HUES6 (cell line): ENCODE data around the gene ATP6V1G2.

ENCODE experiments used
- H3K27ac ChIP-seq: 2 replicates; pipeline ENCODE4 v1.7.0; 2013; ENCODE audit warnings: low read depth, mild to moderate bottlenecking, low read length, inconsistent platforms
- H3K27me3 ChIP-seq: 2 replicates; pipeline ENCODE4 v1.6.1; 2013; ENCODE audit warnings: low read length; ENCODE audit not compliant: control insufficient read depth, insufficient read depth
- H3K36me3 ChIP-seq: 2 replicates; pipeline ENCODE4 v1.6.1; 2013; ENCODE audit warnings: low read length; ENCODE audit not compliant: control insufficient read depth, insufficient read depth
- H3K4me1 ChIP-seq: 2 replicates; pipeline ENCODE4 v1.6.1; 2013; ENCODE audit warnings: low read length; ENCODE audit not compliant: control insufficient read depth, insufficient read depth
- H3K4me3 ChIP-seq: 2 replicates; pipeline ENCODE4 v1.5.1; 2013; ENCODE audit warnings: low read depth, low read length
- H3K9ac ChIP-seq: one replicate; pipeline ENCODE4 v1.6.1; 2013; ENCODE audit warnings: mild to moderate bottlenecking, low read length
- H3K9me3 ChIP-seq: 2 replicates; pipeline ENCODE4 v1.6.1; 2013; ENCODE audit warnings: low read depth, low read length; ENCODE audit not compliant: control insufficient read depth, insufficient read depth

The ATP6V1G2 gene

GRCh38 chr6:31581434-31582229 is 35.2 kb upstream of the ATP6V1G2 start:
- H3K9me3 ChIP-seq: no peaks in the 10 kb centered on the region
- no peaks in the 10 kb centered on the region for H3K36me3 ChIP-seq
- peak overlapping the region; percentile 99 for H3K4me3 ChIP-seq
- H3K27ac ChIP-seq: no peak overlapping the region; the same call in 1 of the 2 replicates
- H3K27me3 ChIP-seq: peaks cover 15% of the 10 kb centered on the region
- H3K9ac ChIP-seq: peak overlapping the region; percentile 83
- peaks cover 31% of the 10 kb centered on the region for H3K4me1 ChIP-seq

DNA sequence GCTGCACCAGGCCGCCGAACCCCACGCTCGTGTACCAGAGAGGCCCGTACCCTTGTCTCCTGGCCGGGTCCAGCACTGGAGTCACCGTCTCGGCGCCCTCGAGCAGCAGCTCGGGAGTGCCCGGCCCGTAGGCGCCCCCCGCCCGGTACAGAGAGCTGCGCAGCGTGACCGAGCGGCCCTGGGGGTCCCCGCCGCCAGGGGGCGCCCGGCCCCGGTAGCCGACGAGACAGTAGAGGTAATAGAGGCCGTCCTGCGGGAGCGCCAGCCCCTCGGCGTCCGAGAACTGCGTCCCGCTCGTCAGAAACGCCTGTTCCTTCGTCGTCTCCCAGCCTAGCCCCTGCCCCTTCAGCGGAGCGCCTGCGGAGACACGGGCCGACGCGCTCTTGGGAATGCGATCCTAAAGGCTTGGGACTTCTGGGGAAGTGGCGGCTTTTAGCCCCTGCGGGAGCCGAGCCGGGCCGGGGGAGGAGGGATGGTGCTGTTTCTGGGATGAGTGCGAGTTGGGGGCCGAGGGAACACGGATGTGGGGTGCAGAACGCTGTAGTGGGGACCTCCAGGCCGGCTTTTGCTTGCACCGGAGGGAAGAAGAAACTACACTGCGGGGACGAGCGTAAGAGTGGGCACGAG is 34.5 kb upstream of the ATP6V1G2 start:
- H3K27ac ChIP-seq: no peak overlapping the region; the same call in 1 of the 2 replicates

GRCh38 chr6:31580438-31580740 is 34.0 kb upstream of the ATP6V1G2 start:
- Histone ChIP-seq H3K4me1 (peaks cover 34% of the 10 kb centered on the region), H3K9ac (peak overlapping the region; percentile 57)

More for the DNA sequence above, 34.5 kb upstream of the ATP6V1G2 start:
- peaks cover 31% of the 10 kb centered on the region for H3K4me1 ChIP-seq
- H3K9me3 ChIP-seq: no peaks in the 10 kb centered on the region
- H3K27me3 ChIP-seq: peaks cover 21% of the 10 kb centered on the region
- peak overlapping the region; percentile 83 for H3K9ac ChIP-seq
- H3K36me3 ChIP-seq: no peaks in the 10 kb centered on the region
- peak overlapping the region; percentile 99 for H3K4me3 ChIP-seq

GRCh38 chr6:31579546-31580437 is 33.4 kb upstream of the ATP6V1G2 start:
- H3K9ac ChIP-seq: no peak overlapping the region
- H3K27me3 ChIP-seq: peaks cover 25% of the 10 kb centered on the region
- H3K9me3 ChIP-seq: no peaks in the 10 kb centered on the region
- no peaks in the 10 kb centered on the region for H3K36me3 ChIP-seq
- no peak overlapping the region for H3K27ac ChIP-seq
- H3K4me3 ChIP-seq: peak overlapping the region; percentile 99
- H3K4me1 ChIP-seq: peaks cover 37% of the 10 kb centered on the region

More at GRCh38 chr6:31580438-31580740, 34.0 kb upstream of the ATP6V1G2 start:
- Histone ChIP-seq H3K9me3 (no peaks in the 10 kb centered on the region), H3K27ac (no peak overlapping the region), H3K4me3 (peak overlapping the region; percentile 99), H3K27me3 (peaks cover 25% of the 10 kb centered on the region), H3K36me3 (no peaks in the 10 kb centered on the region)

DNA sequence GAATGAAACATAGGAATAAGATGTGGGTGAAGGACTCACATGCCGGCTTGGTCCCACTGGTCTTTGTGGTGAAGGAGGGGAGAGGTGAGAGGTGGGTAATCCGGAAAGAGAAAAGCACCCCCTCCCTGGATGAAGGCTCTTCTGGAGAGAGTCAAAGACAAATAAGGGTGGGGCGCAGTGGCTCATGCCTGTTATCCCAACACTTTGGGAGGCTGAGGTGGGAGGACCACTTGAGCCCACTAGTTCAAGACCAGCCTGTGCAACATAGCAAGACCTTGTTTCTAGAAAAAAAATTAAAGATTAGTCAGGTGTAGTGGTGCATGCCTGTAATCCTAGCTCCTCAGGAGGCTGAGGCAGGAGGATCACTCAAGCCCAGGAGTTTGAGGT is 32.7 kb upstream of the ATP6V1G2 start:
- H3K4me3 ChIP-seq: no peak overlapping the region
- no peaks in the 10 kb centered on the region for H3K9me3 ChIP-seq
- H3K9ac ChIP-seq: no peak overlapping the region

DNA sequence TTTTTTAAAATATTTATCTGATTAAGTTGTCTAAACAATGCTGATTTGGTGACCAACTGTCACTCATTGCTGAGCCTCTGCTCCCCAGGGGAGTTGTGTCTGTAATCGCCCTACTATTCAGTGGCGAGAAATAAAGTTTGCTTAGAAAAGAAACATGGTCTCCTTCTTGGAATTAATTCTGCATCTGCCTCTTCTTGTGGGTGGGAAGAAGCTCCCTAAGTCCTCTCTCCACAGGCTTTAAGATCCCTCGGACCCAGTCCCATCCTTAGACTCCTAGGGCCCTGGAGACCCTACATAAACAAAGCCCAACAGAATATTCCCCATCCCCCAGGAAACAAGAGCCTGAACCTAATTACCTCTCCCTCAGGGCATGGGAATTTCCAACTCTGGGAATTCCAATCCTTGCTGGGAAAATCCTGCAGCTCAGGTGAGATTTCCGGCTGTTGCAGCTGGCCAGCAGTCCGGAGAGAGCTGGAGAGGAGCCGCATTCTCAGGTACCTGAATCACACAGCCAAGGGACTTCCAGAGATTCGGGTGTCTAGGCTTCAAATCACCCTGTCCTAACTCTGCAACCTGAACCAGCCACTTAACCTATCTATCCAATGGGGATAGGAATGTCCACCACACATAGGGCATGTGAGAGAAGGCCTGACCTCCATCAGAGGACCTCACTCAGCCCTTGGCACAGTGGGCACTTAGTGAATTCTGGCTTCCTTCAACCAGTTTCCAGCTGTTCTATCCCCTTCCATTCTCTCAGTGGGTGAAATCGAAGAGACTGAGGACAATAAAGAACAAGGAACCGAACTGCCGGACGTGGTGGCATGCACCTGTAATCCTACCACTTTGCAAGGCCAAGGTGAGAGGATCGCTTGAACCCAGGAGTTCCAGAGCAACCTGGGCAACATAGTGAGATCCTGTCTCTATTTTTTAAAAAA is 32.0 kb upstream of the ATP6V1G2 start:
- peaks cover 25% of the 10 kb centered on the region for H3K27me3 ChIP-seq
- peak overlapping the region; percentile 14; the same call in 1 of the 2 replicates for H3K4me3 ChIP-seq
- no peaks in the 10 kb centered on the region for H3K9me3 ChIP-seq
- peaks cover 43% of the 10 kb centered on the region for H3K4me1 ChIP-seq
- H3K36me3 ChIP-seq: no peaks in the 10 kb centered on the region
- H3K27ac ChIP-seq: no peak overlapping the region
- peak overlapping the region; percentile 40 for H3K9ac ChIP-seq

More for the DNA sequence above, 32.7 kb upstream of the ATP6V1G2 start:
- Histone ChIP-seq H3K4me1 (peaks cover 41% of the 10 kb centered on the region), H3K27me3 (peaks cover 25% of the 10 kb centered on the region), H3K27ac (no peak overlapping the region), H3K36me3 (no peaks in the 10 kb centered on the region)

DNA sequence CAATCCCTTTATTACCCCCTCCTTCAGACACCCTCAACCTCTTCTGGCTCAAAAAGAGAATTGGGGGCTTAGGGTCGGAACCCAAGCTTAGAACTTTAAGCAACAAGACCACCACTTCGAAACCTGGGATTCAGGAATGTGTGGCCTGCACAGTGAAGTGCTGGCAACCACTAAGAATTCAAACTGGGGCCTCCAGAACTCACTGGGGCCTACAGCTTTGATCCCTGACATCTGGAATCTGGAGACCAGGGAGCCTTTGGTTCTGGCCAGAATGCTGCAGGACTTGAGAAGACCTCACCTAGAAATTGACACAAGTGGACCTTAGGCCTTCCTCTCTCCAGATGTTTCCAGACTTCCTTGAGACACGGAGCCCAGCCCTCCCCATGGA is 31.2 kb upstream of the ATP6V1G2 start:
- Histone ChIP-seq H3K27me3 (peaks cover 25% of the 10 kb centered on the region), H3K9me3 (no peaks in the 10 kb centered on the region), H3K36me3 (no peaks in the 10 kb centered on the region), H3K4me1 (peaks cover 43% of the 10 kb centered on the region), H3K4me3 (no peak overlapping the region), H3K27ac (no peak overlapping the region), H3K9ac (no peak overlapping the region)

- no peak overlapping the region for H3K9ac ChIP-seq
- H3K4me3 ChIP-seq: no peak overlapping the region
- no peak overlapping the region for H3K27ac ChIP-seq
- H3K36me3 ChIP-seq: no peaks in the 10 kb centered on the region
- H3K27me3 ChIP-seq: peaks cover 24% of the 10 kb centered on the region
- peaks cover 42% of the 10 kb centered on the region for H3K4me1 ChIP-seq
- no peaks in the 10 kb centered on the region for H3K9me3 ChIP-seq
Observed at GRCh38 chr6:31576897-31577578, 30.6 kb upstream of the ATP6V1G2 start.

GRCh38 chr6:31575952-31576685 is 29.7 kb upstream of the ATP6V1G2 start:
- Histone ChIP-seq H3K4me3 (no peak overlapping the region), H3K9me3 (no peaks in the 10 kb centered on the region), H3K9ac (no peak overlapping the region), H3K27me3 (peaks cover 16% of the 10 kb centered on the region), H3K4me1 (peaks cover 37% of the 10 kb centered on the region), H3K36me3 (no peaks in the 10 kb centered on the region), H3K27ac (no peak overlapping the region)
